Liver (tissue), 9 donors: ENCODE data around the gene CCDC15. TPM values are rescaled to one million over a fixed set of nuclear protein-coding genes. Genes with fewer than 3 reads are reported as not detected.

Source experiments
- DNase-seq: peaks from one replicate; pipeline ENCODE4 v3.0.0-alpha.2; 2017; ENCODE audit warnings: low spot score
- H3K27ac ChIP-seq, 2 donors: one replicate each; pipeline ENCODE4 v1.7.0; 2013; ENCODE audit warnings: inconsistent platforms in 2 of 2, low read length in 2 of 2, control low read depth in 1 of 2, low read depth in 1 of 2, mild to moderate bottlenecking in 1 of 2
- H3K27me3 ChIP-seq, 4 donors: one replicate each; pipeline versions ENCODE4 v1.6.1 to v1.7.0; 2013; ENCODE audit warnings: low read length in 3 of 4, inconsistent platforms in 1 of 4, mild to moderate bottlenecking in 1 of 4, moderate library complexity in 1 of 4; ENCODE audit not compliant: control insufficient read depth in 4 of 4, insufficient read depth in 4 of 4
- H3K36me3 ChIP-seq, 4 donors: one replicate each; pipeline versions ENCODE4 v1.6.1 to v1.7.0; 2013; ENCODE audit warnings: low read length in 3 of 4, mild to moderate bottlenecking in 3 of 4, low read depth in 1 of 4, moderate library complexity in 1 of 4; ENCODE audit not compliant: control insufficient read depth in 4 of 4, insufficient read depth in 3 of 4
- H3K4me1 ChIP-seq, 4 donors: one replicate each; pipeline versions ENCODE4 v1.6.1 to v1.7.0; 2013; ENCODE audit warnings: low read length in 3 of 4, mild to moderate bottlenecking in 3 of 4, moderate library complexity in 1 of 4; ENCODE audit not compliant: control insufficient read depth in 4 of 4, insufficient read depth in 4 of 4
- H3K4me3 ChIP-seq, 3 donors: one replicate each; pipeline versions ENCODE4 v1.6.1 to v1.7.0; 2013; ENCODE audit warnings: low read length in 3 of 3, control low read depth in 1 of 3, low read depth in 1 of 3, mild to moderate bottlenecking in 1 of 3
- H3K9ac ChIP-seq, 2 donors: one replicate each; pipeline ENCODE4 v1.7.0; 2013; ENCODE audit warnings: low read length in 2 of 2, mild to moderate bottlenecking in 2 of 2, moderate library complexity in 2 of 2, control low read depth in 1 of 2, low read depth in 1 of 2
- H3K9me3 ChIP-seq, 4 donors: one replicate each; pipeline versions ENCODE4 v1.6.1 to v1.7.0; 2013; ENCODE audit warnings: low read length in 3 of 4; ENCODE audit not compliant: control insufficient read depth in 4 of 4
- FOXA1 ChIP-seq: IDR thresholded peaks from 2 replicates; pipeline ENCODE4 v1.6.1; 2016; ENCODE audit warnings: antibody characterized with exemption
- FOXA2 ChIP-seq: IDR thresholded peaks from 2 replicates; pipeline ENCODE4 v1.6.1; 2016; ENCODE audit warnings: antibody characterized with exemption
- GABPA ChIP-seq, 2 donors: IDR thresholded peaks in 1 of 2; conservative IDR thresholded peaks in 1 of 2; 2 replicates each; pipeline ENCODE4 v1.6.1; 2016; ENCODE audit warnings: antibody characterized with exemption in 2 of 2, mild to moderate bottlenecking in 1 of 2, moderate library complexity in 1 of 2
- HNF4A ChIP-seq, 2 donors: conservative IDR thresholded peaks; 2 replicates each; pipeline ENCODE4 v1.6.1; 2016; ENCODE audit warnings: antibody characterized with exemption in 2 of 2, mild to moderate bottlenecking in 2 of 2
- HNF4G ChIP-seq: IDR thresholded peaks from 2 replicates; pipeline ENCODE4 v1.6.1; 2016; ENCODE audit warnings: antibody characterized with exemption
- JUND ChIP-seq, 2 donors: IDR thresholded peaks; 2 replicates each; pipeline ENCODE4 v1.6.1; 2016; ENCODE audit warnings: antibody characterized with exemption in 2 of 2
- NR2F2 ChIP-seq: IDR thresholded peaks from 2 replicates; pipeline ENCODE4 v1.6.1; 2016; ENCODE audit warnings: antibody characterized with exemption
- RAD21 ChIP-seq, 2 donors: IDR thresholded peaks; 2 replicates each; pipeline ENCODE4 v1.6.1; 2016; ENCODE audit warnings: antibody characterized with exemption in 2 of 2, mild to moderate bottlenecking in 2 of 2
- RXRA ChIP-seq, 2 donors: IDR thresholded peaks; 2 replicates each; pipeline ENCODE4 v1.6.1; 2017 to 2018; ENCODE audit warnings: antibody characterized with exemption in 2 of 2, mild to moderate bottlenecking in 1 of 2
- TAF1 ChIP-seq: conservative IDR thresholded peaks from 2 replicates; pipeline ENCODE4 v1.6.1; 2016; ENCODE audit warnings: antibody characterized with exemption, mild to moderate bottlenecking
- YY1 ChIP-seq: IDR thresholded peaks from 2 replicates; pipeline ENCODE4 v1.6.1; 2016; ENCODE audit warnings: antibody characterized with exemption, mild to moderate bottlenecking
- WGBS: extraction: QIAGEN DNeasy Blood & Tissue Kit; methylation state at CpG from one replicate; pipeline ENCODE4 v1.1.7; 2013; 5-methylcytosine and 5-hydroxymethylcytosine counted together
- polyA plus RNA-seq, 2 donors: library from polyadenylated mRNA; stranded (reverse) in 1 of 2; unstranded in 1 of 2; fragments of 200-250 nt in 1 of 2; fragments of >200 nt in 1 of 2; fragmentation: Nextera tagmentation in 1 of 2; extraction: Ambion mirVana in 1 of 2; gene quantifications; one replicate each; pipeline versions ENCODE4 v1.2.1 to v1.2.3, GENCODE V29; 2013 to 2015
- total RNA-seq, 2 donors: library from RNA; depleted of rRNA; stranded (reverse); fragments of >200 nt; gene quantifications; one replicate each; pipeline ENCODE4 v1.2.3, GENCODE V29; 2014
- TF ChIP-seq, protein P1 (sequence below): IDR thresholded peaks from 2 replicates; pipeline ENCODE4 v1.6.1; 2016; ENCODE audit warnings: antibody characterized with exemption
- TF ChIP-seq, protein P2 (sequence below): IDR thresholded peaks from 2 replicates; pipeline ENCODE4 v1.6.1; 2016; ENCODE audit warnings: antibody characterized with exemption
- TF ChIP-seq, protein P3 (sequence below): fragments of 150-350 bp; IDR thresholded peaks from 2 replicates; pipeline ENCODE4 v1.5.1; 2017; ENCODE audit warnings: improper control_type of control experiment, low read depth, low read length; ENCODE audit not compliant: missing input control
- TF ChIP-seq, protein P4 (sequence below): IDR thresholded peaks from 2 replicates; pipeline ENCODE4 v1.6.1; 2016; ENCODE audit warnings: antibody characterized with exemption
- donor health status: healthy.
- donor health status: healthy.
- donor health status: healthy.
- donor health status: healthy.
- donor health status: healthy.

The CCDC15 gene
- total and polyA plus RNA-seq, 4 donors: 0.35 to 3.5 (median 0.88) TPM

DNA sequence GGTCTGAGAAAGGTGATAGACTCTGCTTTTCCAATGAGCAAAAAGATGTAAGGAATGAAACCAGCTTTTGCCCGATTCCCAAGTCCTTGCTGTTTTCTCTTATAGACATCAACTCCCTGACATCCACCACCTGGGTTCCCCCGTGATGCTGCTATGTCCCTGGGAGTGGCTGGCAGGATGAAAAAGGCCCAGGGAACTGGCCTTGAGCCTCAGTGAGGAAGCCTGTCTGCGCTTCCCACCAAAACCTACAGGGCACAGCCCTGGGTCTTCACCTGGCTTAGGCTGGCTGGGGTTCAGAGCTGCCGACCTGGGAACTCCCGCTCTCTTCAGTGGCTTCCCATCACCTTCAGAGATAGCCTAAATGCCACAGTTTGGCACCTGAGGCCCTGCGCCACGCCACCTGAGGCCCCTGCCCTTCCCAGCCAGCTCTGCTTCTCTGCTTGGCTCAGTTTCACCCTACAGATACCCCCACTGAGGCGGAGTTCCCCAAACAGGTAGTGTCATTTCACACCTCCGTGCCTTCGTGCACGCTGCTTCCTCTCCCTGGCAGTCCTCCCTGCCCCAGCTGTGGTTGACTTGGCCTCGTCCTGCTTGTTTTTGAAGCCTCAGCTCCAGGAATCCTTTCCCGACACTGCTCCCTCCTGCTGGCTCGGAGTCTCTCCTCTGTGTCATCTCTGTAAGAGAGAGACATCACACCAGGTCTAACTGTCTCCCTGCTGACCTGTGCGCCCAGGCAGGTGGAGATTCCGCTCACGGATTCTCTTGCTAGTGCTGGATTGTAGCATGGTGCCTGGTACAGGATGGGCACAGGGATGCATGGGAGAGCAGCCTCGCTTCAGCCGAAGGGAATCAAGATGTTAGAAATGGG lies 119.8 kb downstream of the CCDC15 start:
- H3K9me3 ChIP-seq: no peaks in the 10 kb centered on the region
- no peak overlapping the region for H3K9ac ChIP-seq
- H3K36me3 ChIP-seq: no peaks in the 10 kb centered on the region
- H3K4me3 ChIP-seq: no peak overlapping the region
- TF ChIP-seq TAF1 (no peak), NR2F2 (no peak), HNF4A (conservative IDR thresholded peaks at IDR 0.05) (no peak), GABPA (IDR thresholded peaks at IDR 0.05 in 1 of 2, conservative IDR thresholded peaks at IDR 0.05 in 1 of 2) (no peak), RXRA (IDR thresholded peaks at IDR 0.05) (no peak), FOXA1 (no peak), YY1 (no peak), FOXA2 (no peak), JUND (IDR thresholded peaks at IDR 0.05) (no peak), RAD21 (IDR thresholded peaks at IDR 0.05) (no peak), HNF4G (no peak)
- TF ChIP-seq, protein P1, sequence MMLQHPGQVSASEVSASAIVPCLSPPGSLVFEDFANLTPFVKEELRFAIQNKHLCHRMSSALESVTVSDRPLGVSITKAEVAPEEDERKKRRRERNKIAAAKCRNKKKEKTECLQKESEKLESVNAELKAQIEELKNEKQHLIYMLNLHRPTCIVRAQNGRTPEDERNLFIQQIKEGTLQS: no peak
- TF ChIP-seq, protein P2, sequence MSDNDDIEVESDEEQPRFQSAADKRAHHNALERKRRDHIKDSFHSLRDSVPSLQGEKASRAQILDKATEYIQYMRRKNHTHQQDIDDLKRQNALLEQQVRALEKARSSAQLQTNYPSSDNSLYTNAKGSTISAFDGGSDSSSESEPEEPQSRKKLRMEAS: no peak
- TF ChIP-seq, protein P3, sequence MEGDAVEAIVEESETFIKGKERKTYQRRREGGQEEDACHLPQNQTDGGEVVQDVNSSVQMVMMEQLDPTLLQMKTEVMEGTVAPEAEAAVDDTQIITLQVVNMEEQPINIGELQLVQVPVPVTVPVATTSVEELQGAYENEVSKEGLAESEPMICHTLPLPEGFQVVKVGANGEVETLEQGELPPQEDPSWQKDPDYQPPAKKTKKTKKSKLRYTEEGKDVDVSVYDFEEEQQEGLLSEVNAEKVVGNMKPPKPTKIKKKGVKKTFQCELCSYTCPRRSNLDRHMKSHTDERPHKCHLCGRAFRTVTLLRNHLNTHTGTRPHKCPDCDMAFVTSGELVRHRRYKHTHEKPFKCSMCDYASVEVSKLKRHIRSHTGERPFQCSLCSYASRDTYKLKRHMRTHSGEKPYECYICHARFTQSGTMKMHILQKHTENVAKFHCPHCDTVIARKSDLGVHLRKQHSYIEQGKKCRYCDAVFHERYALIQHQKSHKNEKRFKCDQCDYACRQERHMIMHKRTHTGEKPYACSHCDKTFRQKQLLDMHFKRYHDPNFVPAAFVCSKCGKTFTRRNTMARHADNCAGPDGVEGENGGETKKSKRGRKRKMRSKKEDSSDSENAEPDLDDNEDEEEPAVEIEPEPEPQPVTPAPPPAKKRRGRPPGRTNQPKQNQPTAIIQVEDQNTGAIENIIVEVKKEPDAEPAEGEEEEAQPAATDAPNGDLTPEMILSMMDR: no peak
- TF ChIP-seq, protein P4, sequence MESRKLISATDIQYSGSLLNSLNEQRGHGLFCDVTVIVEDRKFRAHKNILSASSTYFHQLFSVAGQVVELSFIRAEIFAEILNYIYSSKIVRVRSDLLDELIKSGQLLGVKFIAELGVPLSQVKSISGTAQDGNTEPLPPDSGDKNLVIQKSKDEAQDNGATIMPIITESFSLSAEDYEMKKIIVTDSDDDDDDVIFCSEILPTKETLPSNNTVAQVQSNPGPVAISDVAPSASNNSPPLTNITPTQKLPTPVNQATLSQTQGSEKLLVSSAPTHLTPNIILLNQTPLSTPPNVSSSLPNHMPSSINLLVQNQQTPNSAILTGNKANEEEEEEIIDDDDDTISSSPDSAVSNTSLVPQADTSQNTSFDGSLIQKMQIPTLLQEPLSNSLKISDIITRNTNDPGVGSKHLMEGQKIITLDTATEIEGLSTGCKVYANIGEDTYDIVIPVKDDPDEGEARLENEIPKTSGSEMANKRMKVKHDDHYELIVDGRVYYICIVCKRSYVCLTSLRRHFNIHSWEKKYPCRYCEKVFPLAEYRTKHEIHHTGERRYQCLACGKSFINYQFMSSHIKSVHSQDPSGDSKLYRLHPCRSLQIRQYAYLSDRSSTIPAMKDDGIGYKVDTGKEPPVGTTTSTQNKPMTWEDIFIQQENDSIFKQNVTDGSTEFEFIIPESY: no peak
- DNase-seq: no peak
- 87% methylated on average over 19 of the region's 19 CpGs for WGBS
- H3K4me1 ChIP-seq: peaks cover 0 to 3% (median 0%) of the 10 kb centered on the region in 4 donors
- H3K27ac ChIP-seq: no peak overlapping the region
- no peaks in the 10 kb centered on the region for H3K27me3 ChIP-seq

DNA sequence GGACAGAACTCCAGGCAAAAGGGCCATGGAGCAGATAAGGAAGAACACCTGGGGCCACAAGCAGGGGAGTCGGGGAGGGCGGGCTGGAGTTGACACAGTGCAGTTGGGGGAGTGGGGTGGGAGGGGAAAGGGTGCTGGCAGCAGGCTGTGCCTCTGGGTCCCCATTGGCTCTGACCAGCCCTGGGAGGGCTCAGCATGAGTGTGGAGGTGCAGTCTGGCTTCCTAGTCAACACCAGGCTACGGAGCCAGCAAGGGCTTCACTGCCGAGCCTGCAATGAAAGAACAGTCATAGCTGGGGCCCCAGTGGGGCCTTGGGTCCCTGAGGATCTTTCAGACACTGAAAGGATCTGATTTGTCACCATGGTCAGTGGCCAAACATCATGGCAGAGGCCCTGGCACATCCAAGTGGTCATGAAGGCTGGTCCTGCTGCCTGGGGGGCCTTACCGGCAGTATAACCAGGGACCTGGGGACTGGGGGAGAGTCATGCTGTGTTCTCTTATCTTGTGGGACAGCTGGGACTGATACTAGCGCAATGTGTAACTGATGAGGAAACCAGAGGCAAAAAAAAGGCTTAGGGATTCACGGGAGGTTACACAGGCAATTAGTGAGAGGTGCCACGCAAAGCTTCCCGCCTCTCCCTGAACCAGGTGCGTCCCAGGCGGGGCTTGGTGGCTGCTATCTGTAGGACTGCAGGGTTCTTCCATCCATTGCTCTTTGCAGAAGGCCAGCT lies 120.7 kb downstream of the CCDC15 start:
- H3K4me3 ChIP-seq: no peak overlapping the region
- TF ChIP-seq, protein P2: no peak
- no peak for TF ChIP-seq JUND (IDR thresholded peaks at IDR 0.05)
- no peaks in the 10 kb centered on the region for H3K27me3 ChIP-seq
- H3K36me3 ChIP-seq: no peaks in the 10 kb centered on the region
- DNase-seq: no peak
- WGBS: 88% methylated on average over 11 of the region's 11 CpGs
- no peak overlapping the region for H3K9ac ChIP-seq
- H3K27ac ChIP-seq: no peak overlapping the region
- H3K4me1 ChIP-seq: no peaks in the 10 kb centered on the region
- no peaks in the 10 kb centered on the region for H3K9me3 ChIP-seq
